Vagina (tissue), 2 donors: ENCODE data around the gene FGF18. TPM values are rescaled to one million over a fixed set of nuclear protein-coding genes. Genes with fewer than 3 reads are reported as not detected.
A peak's percentile ranks its signal among the peaks of the same experiment; 100 is the strongest.

Experiments used
- DNase-seq, 2 donors: peaks; one replicate each; pipeline ENCODE4 v3.0.0-alpha.2; 2017; ENCODE audit errors: extremely low spot score in 2 of 2
- H3K27ac ChIP-seq: fragments of 200-600 bp; sonication (generic); one replicate; pipeline ENCODE4 v1.5.1; 2019
- H3K27me3 ChIP-seq: fragments of 200-600 bp; sonication (generic); one replicate; pipeline ENCODE4 v1.5.1; 2019
- H3K36me3 ChIP-seq, 2 donors: fragments of 200-600 bp; sonication (generic); one replicate each; pipeline ENCODE4 v1.5.1; 2017 to 2019
- H3K4me1 ChIP-seq: fragments of 200-600 bp; sonication (generic); one replicate; pipeline ENCODE4 v1.5.1; 2019
- H3K4me3 ChIP-seq, 2 donors: fragments of 200-600 bp; sonication (generic); 1 replicate in 1 of 2; 2 replicates in 1 of 2; pipeline ENCODE4 v1.5.1; 2016 to 2019
- H3K9me3 ChIP-seq: fragments of 200-600 bp; sonication (generic); one replicate; pipeline ENCODE4 v1.5.1; 2019
- CTCF ChIP-seq, 3 experiments: fragments of 450-650 bp in 2 of 3; fragments of 200-600 bp in 1 of 3; sonication (generic) in 1 of 3; IDR thresholded peaks; one replicate each; pipeline ENCODE4 v1.5.1; 2017 to 2019; ENCODE audit warnings: antibody characterized with exemption in 3 of 3, mild to moderate bottlenecking in 2 of 3, moderate library complexity in 2 of 3
- POLR2A ChIP-seq, 2 donors: fragments of 450-650 bp; IDR thresholded peaks; one replicate each; pipeline ENCODE4 v1.6.1; 2017; ENCODE audit warnings: antibody characterized with exemption in 2 of 2, mild to moderate bottlenecking in 2 of 2, moderate library complexity in 2 of 2
- POLR2AphosphoS5 ChIP-seq, 2 donors: sonication (generic); formaldehyde crosslinking; IDR thresholded peaks; one replicate each; pipeline ENCODE4 v1.9.0; 2017; ENCODE audit warnings: antibody characterized with exemption in 2 of 2, mild to moderate bottlenecking in 2 of 2, low read depth in 1 of 2; ENCODE audit not compliant: insufficient read depth in 1 of 2
- intact Hi-C: fragments of 100-400 bp; cut with DNase I; formaldehyde crosslinking; loops from one replicate; pipeline ENCODE4 v1.15.1; 2023
- total RNA-seq: library from RNA; depleted of rRNA; stranded (reverse); fragments of >200 nt; gene quantifications from one replicate; pipeline ENCODE4 v1.2.3, GENCODE V29; 2016

The FGF18 gene
- total RNA-seq, 1 donor from 2014 or later, result 1.7 TPM

DNA sequence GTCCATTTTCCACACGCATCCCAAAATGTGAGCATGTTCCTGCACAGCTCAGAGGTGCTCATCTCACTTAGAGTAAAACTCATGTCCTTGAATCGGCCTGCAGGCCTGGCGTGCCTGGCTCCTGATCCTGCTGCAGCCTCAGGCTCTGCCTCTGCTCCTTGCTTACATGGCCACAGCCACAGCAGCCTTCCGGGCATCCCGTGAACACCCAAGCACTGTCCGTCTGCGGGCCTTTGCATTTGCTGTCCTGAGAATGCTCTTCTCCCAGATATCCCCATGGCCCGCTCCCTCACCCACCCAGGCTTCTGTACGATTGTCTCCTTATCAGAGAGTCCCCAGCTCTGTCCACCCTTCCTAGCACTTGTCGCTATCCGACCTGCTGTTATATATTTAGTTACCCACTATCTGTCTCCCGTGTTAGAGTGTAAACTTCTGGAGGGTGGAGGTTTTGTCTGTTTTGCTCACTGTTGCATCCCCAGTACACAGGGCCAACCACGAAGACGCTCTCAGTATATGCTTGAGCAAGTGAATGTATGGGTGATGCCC is 21.9 kb downstream of the FGF18 start:
- H3K27ac ChIP-seq, result no peak overlapping the region
- no peaks in the 10 kb centered on the region for H3K27me3 ChIP-seq
- TF ChIP-seq POLR2AphosphoS5 (IDR thresholded peaks at IDR 0.05; ENCODE audit: insufficient read depth in 1 of 2, low read depth in 1 of 2) (no peak), POLR2A (IDR thresholded peaks at IDR 0.05) (no peak), CTCF (IDR thresholded peaks at IDR 0.05) (no peak)
- no peak overlapping the region for H3K4me3 ChIP-seq
- H3K36me3 ChIP-seq, result no peaks in the 10 kb centered on the region
- peaks cover 5% of the 10 kb centered on the region for H3K4me1 ChIP-seq
- DNase-seq, result no peak
- H3K9me3 ChIP-seq, result no peaks in the 10 kb centered on the region
- intact Hi-C loops, result no loop called here

GRCh38 chr5:171442287-171443042 is 23.0 kb downstream of the FGF18 start:
- intact Hi-C loops, result no loop called here
- no peak overlapping the region for H3K27ac ChIP-seq
- no peaks in the 10 kb centered on the region for H3K9me3 ChIP-seq
- H3K4me1 ChIP-seq, result peaks cover 5% of the 10 kb centered on the region
- no peak overlapping the region for H3K4me3 ChIP-seq
- no peak for DNase-seq
- H3K36me3 ChIP-seq, result no peaks in the 10 kb centered on the region
- no peak for TF ChIP-seq POLR2A (IDR thresholded peaks at IDR 0.05)
- TF ChIP-seq POLR2AphosphoS5 (IDR thresholded peaks at IDR 0.05; ENCODE audit: insufficient read depth in 1 of 2, low read depth in 1 of 2), result no peak
- no peak for TF ChIP-seq CTCF (IDR thresholded peaks at IDR 0.05)
- no peaks in the 10 kb centered on the region for H3K27me3 ChIP-seq

DNA sequence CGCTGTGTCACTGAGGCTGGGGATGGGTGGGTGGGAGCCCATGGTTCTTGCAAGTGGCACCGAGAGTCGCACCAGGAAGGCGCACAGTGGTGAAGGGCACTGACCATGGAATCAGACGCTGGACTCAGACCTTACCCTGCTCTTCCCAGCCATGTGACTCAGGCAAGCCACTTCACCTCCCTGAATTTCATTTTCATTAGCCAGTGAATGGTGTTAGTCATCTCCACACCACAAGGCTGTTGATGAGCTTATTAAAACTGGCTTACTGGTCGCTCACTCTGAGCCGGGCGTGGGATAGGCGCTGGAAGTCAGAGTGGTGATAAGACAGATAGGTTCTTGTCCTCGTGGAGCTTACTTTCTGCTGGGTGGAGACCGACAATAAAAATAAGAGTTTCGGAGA is 25.1 kb downstream of the FGF18 start:
- intact Hi-C loops, result no loop called here
- no peaks in the 10 kb centered on the region for H3K9me3 ChIP-seq
- H3K27me3 ChIP-seq, result no peaks in the 10 kb centered on the region
- no peak overlapping the region for H3K27ac ChIP-seq
- peaks cover 5% of the 10 kb centered on the region for H3K4me1 ChIP-seq
- H3K36me3 ChIP-seq, result no peaks in the 10 kb centered on the region
- H3K4me3 ChIP-seq, result no peak overlapping the region
- no peak for TF ChIP-seq POLR2AphosphoS5 (IDR thresholded peaks at IDR 0.05; ENCODE audit: insufficient read depth in 1 of 2, low read depth in 1 of 2)
- TF ChIP-seq CTCF (IDR thresholded peaks at IDR 0.05), result no peak
- no peak for TF ChIP-seq POLR2A (IDR thresholded peaks at IDR 0.05)
- no peak for DNase-seq

- Histone ChIP-seq H3K27me3 (no peaks in the 10 kb centered on the region), H3K9me3 (no peaks in the 10 kb centered on the region), H3K4me1 (peaks cover 15% of the 10 kb centered on the region), H3K4me3 (no peak overlapping the region), H3K27ac (no peak overlapping the region), H3K36me3 (no peaks in the 10 kb centered on the region)
- no peak for TF ChIP-seq POLR2A (IDR thresholded peaks at IDR 0.05)
- TF ChIP-seq CTCF (IDR thresholded peaks at IDR 0.05), result no peak
- TF ChIP-seq POLR2AphosphoS5 (IDR thresholded peaks at IDR 0.05; ENCODE audit: insufficient read depth in 1 of 2, low read depth in 1 of 2), result peak in 1 of 2 donors; percentile 32
- intact Hi-C loops, result no loop called here
- DNase-seq, result no peak
Measured at GRCh38 chr5:171445644-171446516, 26.4 kb downstream of the FGF18 start.
